GM13976 (cell line): ENCODE measurements around the gene PDIA6.
A peak's percentile ranks its signal among the peaks of the same experiment; 100 is the strongest.

Experiments used
- DNase-seq: peaks from one replicate; pipeline ENCODE4 v3.0.0; 2012; ENCODE audit warnings: low spot score
- in situ Hi-C: fragments of 300-500 bp; cut with MboI; formaldehyde crosslinking; loops from one replicate; pipeline ENCODE4 v1.12.0; 2022; ENCODE audit warnings: low sequenced_read_pairs, mixed read lengths, inconsistent platforms; ENCODE audit not compliant: unreplicated experiment
- TF ChIP-seq, protein P1 (sequence below): IDR thresholded peaks from 2 replicates; pipeline ENCODE4 v1.5.1; 2012; ENCODE audit warnings: borderline replicate concordance, mild to moderate bottlenecking; ENCODE audit not compliant: insufficient read depth; ENCODE audit errors: extremely low read depth, missing control alignments, control extremely low read depth

The PDIA6 gene

DNA sequence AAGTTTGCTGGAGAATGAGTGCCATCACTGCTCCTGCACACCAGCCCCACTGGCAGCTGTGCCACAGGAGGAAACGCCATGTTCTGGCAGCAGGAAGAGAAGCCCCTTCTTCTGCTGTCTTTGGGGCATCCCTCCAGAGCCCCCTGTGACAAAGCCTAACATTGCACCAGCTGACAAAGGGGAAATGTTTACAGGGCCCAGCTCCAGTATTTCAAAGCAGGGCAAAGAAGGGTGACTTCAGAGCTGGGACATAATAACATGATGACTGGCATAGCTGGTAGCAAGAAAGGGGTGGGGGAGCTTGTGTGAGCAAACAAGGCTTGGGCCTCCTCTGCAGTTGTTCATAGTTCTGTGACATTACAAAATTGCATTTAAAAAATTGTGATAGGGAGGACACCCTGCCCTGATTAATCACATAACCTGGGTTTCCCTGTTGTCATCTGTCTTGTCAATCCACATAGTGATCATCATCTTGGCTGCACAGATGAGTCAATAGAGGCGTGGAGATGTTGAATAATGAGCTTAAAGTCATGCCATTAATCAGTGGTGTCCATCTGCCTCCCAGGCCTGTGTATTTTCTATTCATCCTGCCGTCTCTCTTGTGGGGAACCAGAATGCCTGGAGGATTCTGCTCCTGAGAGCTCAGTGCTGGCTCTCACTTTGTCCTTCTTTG lies 29.1 kb upstream of the PDIA6 start:
- no peak for DNase-seq
- TF ChIP-seq, protein P1, sequence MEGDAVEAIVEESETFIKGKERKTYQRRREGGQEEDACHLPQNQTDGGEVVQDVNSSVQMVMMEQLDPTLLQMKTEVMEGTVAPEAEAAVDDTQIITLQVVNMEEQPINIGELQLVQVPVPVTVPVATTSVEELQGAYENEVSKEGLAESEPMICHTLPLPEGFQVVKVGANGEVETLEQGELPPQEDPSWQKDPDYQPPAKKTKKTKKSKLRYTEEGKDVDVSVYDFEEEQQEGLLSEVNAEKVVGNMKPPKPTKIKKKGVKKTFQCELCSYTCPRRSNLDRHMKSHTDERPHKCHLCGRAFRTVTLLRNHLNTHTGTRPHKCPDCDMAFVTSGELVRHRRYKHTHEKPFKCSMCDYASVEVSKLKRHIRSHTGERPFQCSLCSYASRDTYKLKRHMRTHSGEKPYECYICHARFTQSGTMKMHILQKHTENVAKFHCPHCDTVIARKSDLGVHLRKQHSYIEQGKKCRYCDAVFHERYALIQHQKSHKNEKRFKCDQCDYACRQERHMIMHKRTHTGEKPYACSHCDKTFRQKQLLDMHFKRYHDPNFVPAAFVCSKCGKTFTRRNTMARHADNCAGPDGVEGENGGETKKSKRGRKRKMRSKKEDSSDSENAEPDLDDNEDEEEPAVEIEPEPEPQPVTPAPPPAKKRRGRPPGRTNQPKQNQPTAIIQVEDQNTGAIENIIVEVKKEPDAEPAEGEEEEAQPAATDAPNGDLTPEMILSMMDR = no peak
- in situ Hi-C loops = loop anchor here (25.0 kb wide), 1 partner anchor 746 kb away; no protein-coding TSS in a partner anchor

DNA sequence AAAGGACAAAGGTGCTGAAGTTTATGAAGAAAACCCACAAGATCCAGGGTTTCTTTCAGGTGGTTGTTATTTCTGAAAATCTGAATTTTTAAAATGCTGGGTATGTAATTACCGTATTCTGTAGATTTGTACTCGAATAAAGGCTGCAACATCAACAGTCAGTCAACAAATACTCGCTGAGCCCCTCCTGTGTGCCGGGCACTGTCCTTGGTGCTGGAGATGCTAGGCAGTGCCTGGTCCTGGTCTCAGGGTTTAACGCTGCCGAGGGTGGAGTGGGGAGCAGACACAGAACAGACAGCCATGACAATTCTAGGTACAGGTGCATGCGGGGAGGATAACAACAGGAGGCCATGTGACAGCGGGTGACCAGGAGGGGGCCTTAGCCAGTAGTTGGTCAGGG lies 27.2 kb upstream of the PDIA6 start:
- no peak for DNase-seq
- in situ Hi-C loops = loop anchor here (5.0 to 25.0 kb wide), 2 partner anchors 287 to 747 kb away; no protein-coding TSS in a partner anchor
- TF ChIP-seq, protein P1 = no peak

DNA sequence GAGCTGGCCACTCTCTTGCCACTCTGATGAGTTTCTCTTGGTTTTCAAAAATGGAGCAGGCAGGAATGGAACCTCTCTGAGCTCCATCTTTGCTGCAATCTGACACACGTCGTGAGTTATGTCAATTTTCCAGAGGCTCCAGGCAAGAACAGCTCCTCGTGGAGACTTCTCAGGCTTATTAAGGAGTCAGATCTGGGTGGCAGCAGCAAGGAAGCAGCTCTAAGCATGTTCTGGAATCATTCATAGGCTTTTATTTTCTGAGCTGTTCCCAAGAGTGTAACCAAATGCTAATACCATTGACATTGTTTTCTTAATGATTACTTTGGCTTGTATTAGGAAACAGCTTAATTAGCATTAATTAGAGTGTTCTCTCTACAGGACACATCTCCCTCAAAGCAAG lies 26.1 kb upstream of the PDIA6 start:
- DNase-seq = no peak
- in situ Hi-C loops = loop anchor here (5.0 to 25.0 kb wide), 2 partner anchors 289 to 749 kb away; no protein-coding TSS in a partner anchor
- TF ChIP-seq, protein P1 = no peak

DNA sequence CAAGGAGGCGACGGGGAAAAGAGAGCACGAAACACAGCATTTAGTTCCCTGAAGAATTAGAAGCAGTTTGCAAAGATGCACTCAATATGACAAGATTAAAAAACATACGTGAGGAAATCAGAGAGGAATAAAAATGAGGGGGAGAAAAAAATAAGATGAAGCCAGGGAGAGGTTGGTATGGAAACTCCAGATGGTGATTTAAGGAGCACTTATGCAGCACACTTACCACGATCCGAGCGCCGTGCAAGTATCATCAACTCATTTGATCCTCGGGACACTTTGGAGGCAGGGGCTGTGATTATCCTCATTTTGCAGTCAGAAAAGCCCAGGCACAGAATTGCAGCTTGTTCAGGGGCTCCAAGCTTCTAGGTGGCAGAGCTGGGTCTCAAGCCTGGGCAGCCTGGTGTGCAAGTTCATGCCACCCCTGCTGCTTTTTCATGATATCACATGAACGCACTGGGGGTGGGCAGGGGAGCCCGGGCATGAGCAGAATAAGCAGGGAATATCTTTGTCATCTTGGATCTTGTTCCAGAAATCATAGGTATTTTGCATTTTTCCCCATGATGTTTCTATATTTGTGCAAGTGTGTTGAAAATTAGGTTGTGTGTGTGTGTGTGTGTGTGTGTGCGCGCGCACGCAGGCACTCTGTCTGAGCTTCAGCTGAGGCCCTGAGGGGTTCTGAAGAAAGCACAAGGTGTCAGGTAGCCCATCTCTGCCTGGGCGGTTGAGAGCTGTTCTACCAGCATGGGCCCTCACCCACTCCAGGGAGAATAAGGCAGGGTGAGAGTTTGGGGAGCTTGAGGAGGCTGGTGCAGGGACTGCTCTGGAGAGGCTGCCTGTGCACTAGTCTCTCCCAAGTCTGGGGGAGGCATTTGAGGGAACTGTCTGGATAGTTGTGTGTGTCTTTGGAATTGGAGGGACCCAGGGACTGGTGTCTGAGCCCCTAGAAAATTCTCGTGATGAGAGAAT lies 25.0 kb upstream of the PDIA6 start:
- in situ Hi-C loops = loop anchor here (5.0 to 25.0 kb wide), 2 partner anchors 290 to 750 kb away; no protein-coding TSS in a partner anchor
- DNase-seq = no peak
- TF ChIP-seq, protein P1 = no peak

DNA sequence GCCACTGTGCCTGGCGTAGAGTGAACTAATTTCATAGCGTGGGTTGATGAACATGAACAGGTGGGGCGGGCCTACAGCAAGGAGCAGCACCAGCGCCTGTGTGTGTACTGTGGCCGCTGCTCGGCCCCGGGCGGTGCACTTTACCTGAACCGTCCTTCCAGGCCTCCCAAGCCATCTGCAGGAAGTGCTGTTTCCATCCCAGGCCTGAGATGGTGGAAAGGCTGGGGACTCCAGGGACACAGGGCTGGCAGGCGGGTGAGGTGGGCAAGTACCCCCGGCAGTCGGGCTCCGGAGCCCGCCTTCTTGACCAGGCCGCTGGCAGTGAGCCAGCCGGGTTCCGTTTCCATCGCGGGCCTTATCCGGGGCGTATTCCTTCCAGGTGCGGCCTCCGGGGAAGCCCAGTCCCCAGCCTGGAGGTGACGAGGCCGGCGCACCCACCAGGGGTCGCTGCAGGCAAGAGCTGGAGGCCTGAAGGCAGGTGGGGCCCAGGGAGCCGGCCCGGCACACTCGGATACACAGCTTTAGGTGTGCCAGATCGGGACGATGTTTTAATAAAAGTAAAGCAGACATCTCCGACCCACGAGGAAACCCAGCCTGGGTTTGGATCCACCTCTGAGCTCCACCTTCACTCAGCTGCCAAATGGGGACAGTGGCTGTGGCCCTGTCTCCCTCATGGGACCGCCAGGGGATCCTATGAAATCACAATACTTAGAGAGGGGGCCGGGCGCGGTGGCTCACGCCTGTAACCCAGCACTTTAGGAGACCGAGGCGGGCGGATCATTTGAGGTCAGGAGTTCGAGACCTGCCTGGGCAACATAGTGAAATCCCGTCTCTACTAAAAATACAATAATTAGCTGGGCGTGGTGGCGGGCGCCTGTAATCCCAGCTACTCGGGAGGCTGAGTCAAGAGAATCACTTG lies 22.7 kb upstream of the PDIA6 start:
- TF ChIP-seq, protein P1 = peak; percentile 91
- in situ Hi-C loops = loop anchor here (5.0 to 25.0 kb wide), 2 partner anchors 292 to 752 kb away; no protein-coding TSS in a partner anchor
- DNase-seq = peak; percentile 89
